ENCODE results near the gene SDK1.

The SDK1 gene

DNA sequence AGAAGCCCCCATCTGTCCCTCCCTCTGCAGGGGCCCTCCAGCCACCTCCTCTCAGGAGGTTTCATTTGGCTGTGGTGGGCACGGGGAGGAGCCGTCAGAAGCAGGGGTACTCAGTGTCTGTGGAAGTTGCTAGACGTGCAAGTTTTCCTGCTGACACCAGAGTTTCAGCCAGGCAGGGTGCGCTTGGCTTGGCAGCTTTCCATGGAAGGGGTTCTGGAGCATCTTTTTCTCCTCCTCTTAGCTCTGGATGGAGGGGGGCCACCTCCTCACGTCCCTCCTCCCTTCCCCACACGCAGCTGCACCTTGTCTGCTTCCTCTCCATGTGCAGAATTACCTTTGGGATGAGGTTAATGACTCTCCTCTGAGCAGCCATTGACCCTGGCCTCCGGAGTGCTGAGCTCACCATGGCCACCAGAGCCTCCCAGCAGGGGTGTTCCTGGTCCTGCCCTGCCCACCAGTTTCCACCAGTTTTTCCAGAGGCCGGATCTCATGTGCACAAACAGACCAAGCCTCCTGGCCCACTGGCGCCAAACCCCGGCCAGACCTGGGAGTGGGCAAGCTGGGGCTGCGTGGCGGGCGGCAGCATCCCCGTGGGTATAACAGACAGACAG is 801.3 kb downstream of the SDK1 start:
- no peak for DNase-seq (ENCODE audit: low read depth)

GRCh38 chr7:4103352-4104091 is 802.5 kb downstream of the SDK1 start:
- DNase-seq (ENCODE audit: low read depth) = no peak

DNA sequence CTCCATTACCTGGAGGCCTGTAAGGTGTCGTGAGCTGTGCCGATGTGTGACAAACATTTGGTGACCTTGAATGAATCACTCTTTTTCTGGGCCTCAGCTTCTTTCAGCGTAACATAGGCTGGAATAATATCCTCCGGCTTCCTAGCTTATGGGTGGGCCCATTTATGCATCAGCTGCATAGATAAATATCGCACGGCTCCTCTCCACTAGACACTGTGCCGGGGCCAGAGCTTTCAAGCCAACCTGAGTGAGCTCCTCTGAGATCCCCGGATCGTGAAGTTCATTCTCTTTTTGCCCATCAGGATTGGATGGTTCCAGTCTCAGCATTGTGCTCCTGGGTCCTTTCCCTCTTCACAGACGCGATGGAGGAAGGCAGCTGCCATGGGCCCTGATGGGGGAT is 806.8 kb downstream of the SDK1 start:
- DNase-seq (ENCODE audit: low read depth) = no peak

DNA sequence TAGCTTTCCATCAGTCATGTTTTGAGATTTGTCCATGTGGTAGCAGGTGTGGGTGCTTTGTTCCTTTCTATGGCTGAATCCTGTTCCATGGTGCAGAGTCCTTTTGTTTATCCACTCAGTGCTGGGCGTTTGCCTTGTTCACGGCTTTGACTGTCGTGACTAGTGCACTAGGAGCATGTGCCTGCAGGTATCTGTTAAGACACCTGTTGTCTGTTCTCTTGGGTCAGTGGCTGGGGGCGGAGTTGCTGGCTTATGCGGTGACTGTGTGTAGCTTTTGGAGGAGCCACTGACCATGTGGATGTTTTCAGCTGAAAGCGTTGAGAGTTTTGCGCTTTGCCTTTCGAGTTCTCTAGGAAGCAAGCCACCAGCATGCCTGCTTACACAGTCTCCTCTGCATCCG is 807.9 kb downstream of the SDK1 start:
- no peak for DNase-seq (ENCODE audit: low read depth)

- no peak for DNase-seq (ENCODE audit: low read depth)
Observed at GRCh38 chr7:4109481-4110110, 808.5 kb downstream of the SDK1 start.

- DNase-seq (ENCODE audit: low read depth) = no peak
Observed at GRCh38 chr7:4110438-4110837, 809.4 kb downstream of the SDK1 start.

GRCh38 chr7:4111166-4111565 is 810.1 kb downstream of the SDK1 start:
- no peak for DNase-seq (ENCODE audit: low read depth)

- no peak for DNase-seq (ENCODE audit: low read depth)
Observed at GRCh38 chr7:4113271-4113670, 812.2 kb downstream of the SDK1 start.

- no peak for DNase-seq (ENCODE audit: low read depth)
Observed at GRCh38 chr7:4113976-4114375, 812.9 kb downstream of the SDK1 start.

DNA sequence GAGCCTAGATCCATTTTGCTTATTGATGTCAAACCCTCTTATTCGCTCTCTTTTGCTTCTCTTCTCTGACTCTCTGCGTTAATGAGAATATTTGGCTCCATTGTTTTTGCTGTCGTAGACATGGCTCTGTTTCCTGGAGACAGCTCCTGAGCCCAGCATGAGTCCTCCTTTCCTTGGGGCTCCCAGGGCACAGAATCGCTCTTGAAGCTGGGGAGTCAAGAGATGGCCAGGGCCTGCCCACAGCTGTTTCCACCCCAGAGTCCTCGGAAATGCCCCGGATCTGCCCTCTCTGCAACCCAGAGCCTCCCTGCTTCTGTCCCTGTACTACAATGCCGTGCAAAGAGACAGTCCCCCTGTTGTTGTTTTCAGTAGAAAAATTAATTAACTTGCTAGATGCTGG is 814.4 kb downstream of the SDK1 start:
- DNase-seq (ENCODE audit: low read depth) = no peak

- DNase-seq (ENCODE audit: low read depth) = no peak
Observed at GRCh38 chr7:4115941-4116610, 815.0 kb downstream of the SDK1 start.

- DNase-seq (ENCODE audit: low read depth) = no peak
Observed at GRCh38 chr7:4119848-4120247, 818.8 kb downstream of the SDK1 start.

- DNase-seq (ENCODE audit: low read depth) = no peak
Observed at GRCh38 chr7:4123346-4123745, 822.3 kb downstream of the SDK1 start.

DNA sequence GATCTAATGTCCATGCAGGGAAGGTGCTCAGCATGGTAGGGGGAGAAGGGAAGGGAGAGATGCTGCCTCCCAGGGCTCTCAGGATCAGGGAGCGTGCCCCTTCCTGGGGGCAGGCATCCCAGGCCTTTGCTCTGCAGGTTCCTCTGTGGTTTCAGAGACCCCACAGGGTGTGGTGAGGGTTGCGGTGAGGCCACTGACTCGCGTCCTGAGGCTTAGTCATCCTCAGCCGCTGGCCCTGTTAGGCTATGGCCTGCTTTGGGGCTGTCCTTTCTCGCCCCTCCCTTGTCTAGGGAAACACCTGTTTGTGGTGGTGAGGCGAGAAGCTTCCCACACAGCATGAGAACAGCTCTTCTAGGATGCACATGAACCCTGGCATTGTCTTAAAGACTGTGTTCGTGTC is 822.8 kb downstream of the SDK1 start:
- DNase-seq (ENCODE audit: low read depth) = no peak

GRCh38 chr7:4124556-4125477 is 823.8 kb downstream of the SDK1 start:
- no peak for DNase-seq (ENCODE audit: low read depth)

- DNase-seq (ENCODE audit: low read depth) = no peak
Observed at GRCh38 chr7:4127909-4128560, 827.0 kb downstream of the SDK1 start.

- DNase-seq (ENCODE audit: low read depth) = no peak
Observed at GRCh38 chr7:4129481-4130122, 828.5 kb downstream of the SDK1 start.

GRCh38 chr7:4131063-4131462 is 830.0 kb downstream of the SDK1 start:
- no peak for DNase-seq (ENCODE audit: low read depth)

- no peak for DNase-seq (ENCODE audit: low read depth)
Observed at GRCh38 chr7:4132221-4132620, 831.2 kb downstream of the SDK1 start.

DNA sequence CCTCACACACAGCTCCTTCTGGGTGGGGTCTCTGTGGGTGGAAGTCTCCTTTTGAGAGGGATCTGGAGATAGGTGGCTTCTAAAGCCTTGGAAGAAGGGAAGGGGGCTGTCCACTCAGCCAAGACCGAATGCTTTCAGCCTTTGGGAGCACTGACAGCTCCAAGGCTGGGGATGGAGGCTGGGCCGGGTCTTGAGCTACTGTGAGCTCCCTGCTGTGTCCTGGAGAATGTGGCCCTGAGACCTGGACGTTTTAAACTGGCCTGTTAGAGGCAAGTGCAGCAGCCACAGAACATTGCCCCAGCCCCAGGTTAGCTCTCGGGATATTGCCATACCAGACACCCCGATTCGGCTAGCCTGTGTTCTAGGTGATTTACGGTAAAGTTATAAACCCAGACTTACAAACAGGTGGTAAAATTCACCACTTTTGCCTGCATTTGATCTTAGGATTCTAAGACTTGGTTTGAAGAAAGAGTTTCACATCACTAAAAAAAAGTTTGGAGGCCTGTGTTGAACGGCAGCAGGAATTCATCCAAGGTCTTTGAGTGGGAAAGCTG is 832.5 kb downstream of the SDK1 start:
- no peak for DNase-seq (ENCODE audit: low read depth)

DNA sequence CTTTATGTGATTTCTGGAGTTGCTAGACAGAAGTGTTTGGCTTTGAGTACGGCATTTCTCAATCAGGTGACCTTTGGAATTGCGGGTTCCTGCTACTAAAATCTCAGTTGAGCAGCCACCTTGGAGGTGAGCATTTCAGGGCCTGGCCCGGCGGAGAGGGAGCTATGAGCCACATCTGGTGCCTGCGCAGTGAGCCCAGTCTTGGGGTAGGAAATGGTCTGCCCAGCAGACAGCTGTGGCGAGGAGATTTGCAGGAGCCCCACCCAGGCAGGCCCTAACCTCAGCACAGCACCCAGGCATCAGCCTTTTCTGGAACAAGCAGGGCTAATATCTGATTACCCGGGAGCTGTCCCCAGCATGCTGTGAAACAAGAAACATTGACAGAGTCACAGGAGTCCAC is 833.2 kb downstream of the SDK1 start:
- DNase-seq (ENCODE audit: low read depth) = no peak
